ENCODE data around the gene OR7C1.

DNA sequence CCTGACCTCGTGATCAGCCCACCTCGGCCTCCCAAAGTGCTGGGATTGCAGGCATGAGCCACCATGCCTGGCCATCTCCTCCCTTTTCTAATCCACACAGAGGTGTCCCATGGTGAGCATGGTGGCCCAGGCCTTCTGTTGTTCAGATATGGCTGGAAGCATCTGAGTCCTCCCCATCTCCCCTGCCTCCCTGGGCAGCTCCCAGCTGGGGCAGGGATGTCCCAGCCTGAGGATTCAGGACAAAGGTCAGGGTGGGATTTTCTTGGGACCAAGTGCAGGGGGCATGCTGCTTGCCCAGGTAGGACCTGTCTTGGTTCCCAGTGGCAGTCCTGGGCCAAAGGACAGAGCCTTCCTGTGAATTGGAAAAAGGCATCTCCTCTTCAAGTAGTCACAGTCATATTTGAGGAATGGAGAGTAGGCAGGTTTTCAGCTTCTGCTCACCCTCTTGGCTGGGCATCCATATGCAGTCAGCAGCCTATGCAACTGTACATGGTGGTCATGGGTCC lies 67.5 kb downstream of the OR7C1 start:
- TF ChIP-seq POLR2A (IDR thresholded peaks at IDR 0.05; ENCODE audit: low read depth) (no peak), CTCF (IDR thresholded peaks at IDR 0.05) (no peak), POLR2AphosphoS5 (IDR thresholded peaks at IDR 0.05) (no peak)

Data from esophagus muscularis mucosa (tissue), 3 donors.